ENCODE results near the gene PBX1.

Gene PBX1

GRCh38 chr1:164767752-164768402, 208.9 kb downstream of the PBX1 start:
- no peak for DNase-seq

GRCh38 chr1:164768619-164769018, 209.6 kb downstream of the PBX1 start:
- no peak for DNase-seq

GRCh38 chr1:164769486-164770130, 210.6 kb downstream of the PBX1 start:
- DNase-seq, result no peak

GRCh38 chr1:164770131-164770529, 211.1 kb downstream of the PBX1 start:
- DNase-seq, result no peak

- no peak for DNase-seq
Measured at GRCh38 chr1:164771041-164771618, 212.1 kb downstream of the PBX1 start.

- DNase-seq, result no peak
Measured at GRCh38 chr1:164771619-164772361, 212.8 kb downstream of the PBX1 start.

- DNase-seq, result peak; percentile 14
Measured at GRCh38 chr1:164772635-164773034, 213.7 kb downstream of the PBX1 start.

GRCh38 chr1:164773102-164773501, 214.1 kb downstream of the PBX1 start:
- DNase-seq, result no peak

- no peak for DNase-seq
Measured at GRCh38 chr1:164774413-164774812, 215.4 kb downstream of the PBX1 start.

GRCh38 chr1:164774819-164775654, 216.1 kb downstream of the PBX1 start:
- DNase-seq, result no peak

GRCh38 chr1:164777518-164777917, 218.5 kb downstream of the PBX1 start:
- no peak for DNase-seq

- DNase-seq, result no peak
Measured at GRCh38 chr1:164779376-164779775, 220.4 kb downstream of the PBX1 start.

GRCh38 chr1:164780111-164780812, 221.3 kb downstream of the PBX1 start:
- DNase-seq, result no peak

GRCh38 chr1:164780863-164781262, 221.9 kb downstream of the PBX1 start:
- no peak for DNase-seq

GRCh38 chr1:164781972-164782371, 223.0 kb downstream of the PBX1 start:
- DNase-seq, result no peak

GRCh38 chr1:164783778-164784555, 225.0 kb downstream of the PBX1 start:
- no peak for DNase-seq

GRCh38 chr1:164784960-164785359, 226.0 kb downstream of the PBX1 start:
- DNase-seq, result no peak

- DNase-seq, result no peak
Measured at GRCh38 chr1:164785841-164786534, 227.0 kb downstream of the PBX1 start.

GRCh38 chr1:164786980-164787833, 228.2 kb downstream of the PBX1 start:
- peak; percentile 67 for DNase-seq

- DNase-seq, result no peak
Measured at GRCh38 chr1:164787834-164788231, 228.8 kb downstream of the PBX1 start.
